Heart left ventricle (tissue), 16 donors: ENCODE data around the gene BAIAP2L2. TPM values are rescaled to one million over a fixed set of nuclear protein-coding genes. Genes with fewer than 3 reads are reported as not detected.
"Not testable (repeated sequence)": the region's sequence is repeated elsewhere in the genome, so short reads cannot be mapped to it uniquely, and the experiment has no call there.

Source experiments
- ATAC-seq, 4 donors: fragments of 200-7000 bp; cut with Tn5 transposase; one replicate each; pipeline ENCODE4 v1.9.1; 2020 to 2022; ENCODE audit warnings: moderate library complexity in 4 of 4, mild to moderate bottlenecking in 3 of 4, moderate number of reproducible peaks in 1 of 4
- DNase-seq, 5 donors: peaks; one replicate each; pipeline ENCODE4 v3.0.0-alpha.2; 2020
- H3K27ac ChIP-seq, 12 donors: fragments of 200-600 bp; sonication (generic) in 4 of 12; one replicate each; pipeline versions ENCODE4 v1.5.0 to v1.8.0; 2016 to 2022; ENCODE audit warnings: mild to moderate bottlenecking in 2 of 12
- H3K27me3 ChIP-seq, 9 donors: fragments of 200-600 bp; sonication (generic) in 2 of 9; one replicate each; pipeline versions ENCODE4 v1.5.1 to v1.8.0; 2016 to 2022; ENCODE audit warnings: mild to moderate bottlenecking in 3 of 9
- H3K36me3 ChIP-seq, 9 donors: fragments of 200-600 bp; sonication (generic) in 2 of 9; one replicate each; pipeline versions ENCODE4 v1.5.0 to v1.8.0; 2018 to 2022; ENCODE audit warnings: mild to moderate bottlenecking in 2 of 9
- H3K4me1 ChIP-seq, 12 donors: fragments of 200-600 bp; sonication (generic) in 4 of 12; one replicate each; pipeline versions ENCODE4 v1.5.0 to v1.8.0; 2016 to 2022; ENCODE audit warnings: mild to moderate bottlenecking in 3 of 12
- H3K4me3 ChIP-seq, 12 donors: fragments of 200-600 bp; sonication (generic) in 4 of 12; one replicate each; pipeline versions ENCODE4 v1.5.0 to v1.8.0; 2017 to 2022; ENCODE audit warnings: mild to moderate bottlenecking in 9 of 12, moderate library complexity in 4 of 12
- H3K9me3 ChIP-seq, 12 donors: fragments of 200-600 bp; sonication (generic) in 4 of 12; one replicate each; pipeline versions ENCODE4 v1.5.0 to v1.8.0; 2016 to 2022; ENCODE audit warnings: mild to moderate bottlenecking in 1 of 12
- CTCF ChIP-seq, 12 donors: fragments of 200-600 bp; sonication (generic) in 4 of 12; IDR thresholded peaks; one replicate each; pipeline versions ENCODE4 v1.5.0 to v1.8.0; 2018 to 2022; ENCODE audit warnings: antibody characterized with exemption in 12 of 12, mild to moderate bottlenecking in 5 of 12
- POLR2A ChIP-seq, 2 donors: fragments of 450-650 bp; IDR thresholded peaks; one replicate each; pipeline ENCODE4 v1.6.1; 2017; ENCODE audit warnings: antibody characterized with exemption in 2 of 2, mild to moderate bottlenecking in 2 of 2, moderate library complexity in 2 of 2
- WGBS, 4 donors: extraction: QIAGEN DNeasy Blood & Tissue Kit in 2 of 4; methylation state at CpG; one replicate each; pipeline versions ENCODE4 v1.1.5 to v1.1.7; 2013 to 2018; 5-methylcytosine and 5-hydroxymethylcytosine counted together
- intact Hi-C, 10 donors: fragments of 100-400 bp; cut with DNase I; formaldehyde crosslinking; loops; one replicate each; pipeline versions ENCODE4 v1.11.1 to v1.14.2; 2022
- polyA plus RNA-seq, 2 donors: library from polyadenylated mRNA; stranded (reverse); fragments of 200-250 nt; gene quantifications; one replicate each; pipeline ENCODE4 v1.2.3, GENCODE V29; 2013
- total RNA-seq, 9 donors: library from RNA; depleted of rRNA in 2 of 9; stranded (reverse); fragments of >200 nt in 2 of 9; fragmentation: NEBNext Ultra II Directional in 3 of 9; extraction: Animal tissue kit (Norgen Biotek cat#: 25700) in 3 of 9; gene quantifications; one replicate each; pipeline versions ENCODE4 v1.1.0 to v1.2.4, GENCODE V29; 2016 to 2023
- donor health status: ischemic (EF 13 %, LVEDD 7.1; RV severe dilation, severe dysfunction).
- donor health status: healthy with polysubstance abuse.
- donor health status: DM: no; HTN: yes; CAD: no.
- donor health status: DM: no; HTN: no; CAD: no.
- donor health status: ischemic (EF 25% LVEDD 6.9; RV normal size, moderate dysfunction).
- donor health status: ischemic (EF 25% LVEDD 5.7; RV mildly dilated, moderate dysfunction).
- donor health status: healthy.
- donor health status: DM: yes; HTN: yes; CAD: no.
- donor health status: ischemic (EF 35%, LVEDD 5.7; RV mildly dilated, moderate dysfunction).
- donor health status: nonischemic (EF 11% LVEDD 7.7; RV severe dilation, severe dysfunction).
- donor health status: DM: yes; HTN: yes; CAD: no.
- donor health status: PGD.
- donor health status: ischemic (EF 29% LVEDD 5.4; RV normal size, mild dysfunction).
- donor health status: nonischemic (EF 23%, LVEDD 6.1; RV moderate dilation, normal function).

BAIAP2L2 gene
- total and polyA plus RNA-seq, 11 donors, result 0.09 to 0.30 (median 0.22) TPM; not detected in 1

- 83 to 88% (median 84%) methylated on average over 20 of the region's 20 CpGs for WGBS, 4 donors
- peak in 1 of 5 donors; percentile 40 for DNase-seq
- ATAC-seq, result no peak
- intact Hi-C loops, result no loop called here
- Histone ChIP-seq H3K36me3 (no peaks in the 10 kb centered on the region), H3K27ac (no peak overlapping the region), H3K4me1 (peaks cover 0 to 19% (median 1%) of the 10 kb centered on the region in 12 donors), H3K9me3 (no peaks in the 10 kb centered on the region), H3K4me3 (no peak overlapping the region), H3K27me3 (no peaks in the 10 kb centered on the region)
- TF ChIP-seq CTCF (IDR thresholded peaks at IDR 0.05) (no peak), POLR2A (IDR thresholded peaks at IDR 0.05) (no peak)
These were observed 69.3 kb downstream of the BAIAP2L2 start for GRCh38 chr22:38040953-38041759.

GRCh38 chr22:38038890-38039812, 71.3 kb downstream of the BAIAP2L2 start:
- peak overlapping the region in 11 of 12 donors; percentile 41 to 85 (median 70) for H3K27ac ChIP-seq
- ATAC-seq (peak in 2 of 4 donors; percentile 12 to 14), DNase-seq (peak in 3 of 5 donors; percentile 33 to 70 (median 54))
- TF ChIP-seq POLR2A (IDR thresholded peaks at IDR 0.05), result no peak
- TF ChIP-seq CTCF (IDR thresholded peaks at IDR 0.05), result peak in 1 of 12 donors; percentile 18
- H3K27me3 ChIP-seq, result no peaks in the 10 kb centered on the region
- 68 to 86% (median 81%) methylated on average over 32 to 46 of the region's 46 CpGs for WGBS, 4 donors
- H3K4me1 ChIP-seq, result peaks cover 0 to 30% (median 8%) of the 10 kb centered on the region in 12 donors
- no peaks in the 10 kb centered on the region for H3K9me3 ChIP-seq
- peak overlapping the region in 1 of 12 donors; percentile 3 for H3K4me3 ChIP-seq
- no peaks in the 10 kb centered on the region for H3K36me3 ChIP-seq
- intact Hi-C loops, result no loop called here

GRCh38 chr22:38038426-38038825, 72.1 kb downstream of the BAIAP2L2 start:
- H3K27ac ChIP-seq, result peak overlapping the region in 10 of 12 donors; percentile 41 to 85 (median 71)
- no peak for ATAC-seq
- H3K9me3 ChIP-seq, result no peaks in the 10 kb centered on the region

GRCh38 chr22:38037367-38038150, 72.9 kb downstream of the BAIAP2L2 start:
- not testable (repeated sequence) for H3K36me3 ChIP-seq

More at GRCh38 chr22:38038426-38038825, 72.1 kb downstream of the BAIAP2L2 start:
- no peaks in the 10 kb centered on the region for H3K36me3 ChIP-seq
- no peaks in the 10 kb centered on the region for H3K27me3 ChIP-seq
- intact Hi-C loops, result no loop called here
- H3K4me3 ChIP-seq, result no peak overlapping the region
- H3K4me1 ChIP-seq, result peaks cover 0 to 37% (median 15%) of the 10 kb centered on the region in 12 donors
- peak in 1 of 5 donors; percentile 51 for DNase-seq
- no peak for TF ChIP-seq CTCF (IDR thresholded peaks at IDR 0.05)
- no peak for TF ChIP-seq POLR2A (IDR thresholded peaks at IDR 0.05)
- WGBS, 4 donors, result 92 to 96% (median 95%) methylated on average over 20 to 23 of the region's 23 CpGs

More at GRCh38 chr22:38037367-38038150, 72.9 kb downstream of the BAIAP2L2 start:
- intact Hi-C loops, H3K9me3 ChIP-seq, ATAC-seq, DNase-seq, H3K27me3 ChIP-seq, H3K4me3 ChIP-seq: not testable (repeated sequence)
- 82 to 89% (median 86%) methylated on average over 13 of the region's 13 CpGs for WGBS, 4 donors
- peak overlapping the region in 5 of 12 donors; percentile 11 to 73 (median 68) for H3K27ac ChIP-seq
- H3K4me1 ChIP-seq, result peaks cover 0 to 35% (median 15%) of the 10 kb centered on the region in 12 donors
